NB4 (cell line): ENCODE data around the gene TUBA8.

Experiments
- CTCF ChIP-seq: IDR thresholded peaks from one replicate; pipeline ENCODE4 v1.5.1; 2012; ENCODE audit warnings: low read depth, low read length
- MAX ChIP-seq: IDR thresholded peaks from 2 replicates; pipeline ENCODE4 v1.6.1; 2011; ENCODE audit warnings: low read depth, low read length
- POLR2A ChIP-seq: IDR thresholded peaks from 2 replicates; pipeline ENCODE4 v1.6.1; 2011; ENCODE audit warnings: mild to moderate bottlenecking; ENCODE audit not compliant: insufficient read length; ENCODE audit errors: extremely low read depth

- TF ChIP-seq MAX = no peak
- no peak for TF ChIP-seq CTCF
- no peak for TF ChIP-seq POLR2A
Measured at GRCh38 chr22:18147791-18148190, 37.2 kb downstream of the TUBA8 start.
